ENCODE results near the gene ITGA3. TPM values are rescaled to one million over a fixed set of nuclear protein-coding genes. Genes with fewer than 3 reads are reported as not detected.

The ITGA3 gene
- total RNA-seq, 2 donors from 2014 or later = 26.5 to 35.9 TPM

DNA sequence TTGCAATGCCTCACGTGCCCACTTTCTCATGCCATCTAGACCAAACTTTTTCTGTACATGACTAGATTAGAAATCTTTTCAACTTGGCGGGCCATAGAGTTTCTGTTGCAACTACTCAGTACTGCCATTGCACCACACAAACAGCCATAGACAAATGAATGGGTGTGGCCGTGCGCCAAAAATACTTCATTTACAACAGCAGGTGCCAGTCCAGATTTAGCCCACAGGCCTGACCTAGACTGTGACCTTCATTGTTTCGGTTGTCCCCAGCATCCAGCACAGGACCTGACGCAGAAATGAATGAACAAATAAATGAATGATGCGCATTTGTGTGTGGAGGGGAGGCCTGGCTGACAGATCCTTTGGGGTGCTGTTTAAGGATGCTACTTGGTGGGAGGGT lies 24.9 kb downstream of the ITGA3 start:
- intact Hi-C loops (cut with DNase I) = no loop called here
- ATAC-seq = peak; percentile 39 to 57
- no peak for DNase-seq

DNA sequence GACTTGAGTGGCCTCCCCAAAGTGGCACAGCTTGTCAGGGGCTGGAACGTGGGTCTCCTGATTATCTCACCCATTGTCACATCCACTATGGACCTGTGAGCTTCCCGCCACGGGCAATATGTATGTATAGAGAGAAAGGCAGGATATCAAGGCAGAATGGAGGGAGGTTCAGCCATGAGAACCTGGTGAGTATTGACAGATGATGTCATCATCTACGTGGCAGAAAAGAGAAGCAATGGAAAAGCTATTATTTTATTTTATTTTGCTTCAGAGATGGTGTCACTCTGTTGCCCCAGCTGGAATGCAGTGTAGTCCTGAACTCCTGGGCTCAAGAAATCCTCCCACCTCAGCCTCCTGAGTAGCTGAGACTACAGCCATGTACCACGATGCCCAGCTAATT lies 25.8 kb downstream of the ITGA3 start:
- no peak for DNase-seq
- intact Hi-C loops (cut with DNase I) = no loop called here
- ATAC-seq = no peak

DNA sequence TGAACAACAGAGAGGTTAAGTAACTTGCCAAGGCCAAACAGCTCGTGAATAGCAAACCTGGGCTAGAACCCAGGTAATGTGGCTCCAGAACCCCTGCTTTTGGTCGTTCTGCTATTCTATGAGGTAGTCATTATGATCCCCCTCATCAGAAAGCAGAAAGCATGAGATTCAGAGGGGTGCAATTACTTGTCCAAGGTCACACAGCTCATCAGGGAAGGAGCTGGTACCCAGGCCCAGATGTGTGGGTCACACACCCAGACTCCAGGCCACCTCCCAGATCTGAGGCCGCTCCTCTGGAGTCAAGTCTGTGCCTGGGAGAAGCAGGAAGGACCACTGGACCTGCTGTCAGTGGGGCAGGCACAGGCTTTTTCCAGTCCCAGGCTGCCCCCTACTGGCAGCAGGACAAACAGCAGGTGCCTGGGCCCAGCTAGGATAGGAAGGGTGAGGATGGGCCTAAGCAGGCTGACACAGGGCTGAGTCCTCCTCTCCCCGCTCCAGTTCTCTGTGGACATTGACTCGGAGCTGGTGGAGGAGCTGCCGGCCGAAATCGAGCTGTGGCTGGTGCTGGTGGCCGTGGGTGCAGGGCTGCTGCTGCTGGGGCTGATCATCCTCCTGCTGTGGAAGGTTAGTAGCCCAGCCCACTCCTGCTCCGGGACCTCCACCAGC lies 31.5 kb downstream of the ITGA3 start:
- ATAC-seq (peak; percentile 87 to 90), DNase-seq (peak; percentile 79)
- intact Hi-C loops (cut with DNase I) = loop anchor here in 1 of 2 donors (1.0 kb wide), 1 partner anchor 61 kb away; no protein-coding TSS in a partner anchor

DNA sequence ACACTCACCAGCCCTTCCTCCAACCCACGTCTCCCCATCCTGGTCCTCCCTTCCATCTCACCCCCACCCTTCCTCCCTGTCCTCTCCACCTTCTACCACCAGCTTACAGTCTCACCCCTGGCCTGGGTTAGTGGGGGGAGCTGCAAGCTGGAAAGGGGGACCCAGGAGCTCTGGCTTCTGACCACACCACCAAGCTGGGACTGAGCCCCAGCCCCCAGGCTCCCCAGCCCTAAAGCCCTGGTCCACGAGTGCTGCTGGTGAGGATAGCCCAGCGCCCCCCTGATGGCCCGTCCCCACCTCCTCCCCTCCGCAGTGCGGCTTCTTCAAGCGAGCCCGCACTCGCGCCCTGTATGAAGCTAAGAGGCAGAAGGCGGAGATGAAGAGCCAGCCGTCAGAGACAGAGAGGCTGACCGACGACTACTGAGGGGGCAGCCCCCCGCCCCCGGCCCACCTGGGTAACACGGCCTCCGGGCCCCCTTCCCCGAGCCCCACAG lies 32.0 kb downstream of the ITGA3 start:
- DNase-seq (no peak), ATAC-seq (peak; percentile 9 to 10)
- intact Hi-C loops (cut with DNase I) = loop anchor here in 1 of 2 donors (1.0 kb wide), 1 partner anchor 62 kb away; no protein-coding TSS in a partner anchor

DNA sequence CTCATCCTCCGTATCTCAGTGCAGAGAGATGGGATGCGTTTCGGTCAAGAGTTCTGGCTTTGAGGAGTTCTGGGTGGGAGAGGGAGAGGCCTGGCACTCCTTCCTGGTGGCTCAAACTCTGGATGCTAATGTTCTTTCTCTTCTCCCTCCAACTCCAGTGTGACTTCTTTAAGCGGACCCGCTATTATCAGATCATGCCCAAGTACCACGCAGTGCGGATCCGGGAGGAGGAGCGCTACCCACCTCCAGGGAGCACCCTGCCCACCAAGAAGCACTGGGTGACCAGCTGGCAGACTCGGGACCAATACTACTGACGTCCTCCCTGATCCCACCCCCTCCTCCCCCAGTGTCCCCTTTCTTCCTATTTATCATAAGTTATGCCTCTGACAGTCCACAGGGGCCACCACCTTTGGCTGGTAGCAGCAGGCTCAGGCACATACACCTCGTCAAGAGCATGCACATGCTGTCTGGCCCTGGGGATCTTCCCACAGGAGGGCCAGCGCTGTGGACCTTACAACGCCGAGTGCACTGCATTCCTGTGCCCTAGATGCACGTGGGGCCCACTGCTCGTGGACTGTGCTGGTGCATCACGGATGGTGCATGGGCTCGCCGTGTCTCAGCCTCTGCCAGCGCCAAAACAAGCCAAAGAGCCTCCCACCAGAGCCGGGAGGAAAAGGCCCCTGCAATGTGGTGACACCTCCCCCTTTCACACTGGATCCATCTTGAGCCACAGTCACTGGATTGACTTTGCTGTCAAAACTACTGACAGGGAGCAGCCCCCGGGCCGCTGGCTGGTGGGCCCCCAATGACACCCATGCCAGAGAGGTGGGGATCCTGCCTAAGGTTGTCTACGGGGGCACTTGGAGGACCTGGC lies 33.3 kb downstream of the ITGA3 start:
- no peak for ATAC-seq
- no peak for DNase-seq
- intact Hi-C loops (cut with DNase I) = no loop called here

DNA sequence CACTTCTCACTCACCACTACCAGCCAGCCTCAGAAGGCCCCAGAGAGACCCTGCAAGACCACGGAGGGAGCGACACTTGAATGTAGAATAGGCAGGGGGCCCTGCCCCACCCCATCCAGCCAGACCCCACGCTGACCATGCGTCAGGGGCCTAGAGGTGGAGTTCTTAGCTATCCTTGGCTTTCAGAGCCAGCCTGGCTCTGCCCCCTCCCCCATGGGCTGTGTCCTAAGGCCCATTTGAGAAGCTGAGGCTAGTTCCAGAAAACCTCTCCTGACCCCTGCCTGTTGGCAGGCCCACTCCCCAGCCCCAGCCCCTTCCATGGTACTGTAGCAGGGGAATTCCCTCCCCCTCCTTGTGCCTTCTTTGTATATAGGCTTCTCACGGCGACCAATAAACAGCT lies 34.2 kb downstream of the ITGA3 start:
- DNase-seq = no peak
- no peak for ATAC-seq
- intact Hi-C loops (cut with DNase I) = loop anchor here (2.0 to 5.0 kb wide), 3 partner anchors 33 to 207 kb away; partner anchors contain the start of gene ITGA3 (in 1 of the 2)

DNA sequence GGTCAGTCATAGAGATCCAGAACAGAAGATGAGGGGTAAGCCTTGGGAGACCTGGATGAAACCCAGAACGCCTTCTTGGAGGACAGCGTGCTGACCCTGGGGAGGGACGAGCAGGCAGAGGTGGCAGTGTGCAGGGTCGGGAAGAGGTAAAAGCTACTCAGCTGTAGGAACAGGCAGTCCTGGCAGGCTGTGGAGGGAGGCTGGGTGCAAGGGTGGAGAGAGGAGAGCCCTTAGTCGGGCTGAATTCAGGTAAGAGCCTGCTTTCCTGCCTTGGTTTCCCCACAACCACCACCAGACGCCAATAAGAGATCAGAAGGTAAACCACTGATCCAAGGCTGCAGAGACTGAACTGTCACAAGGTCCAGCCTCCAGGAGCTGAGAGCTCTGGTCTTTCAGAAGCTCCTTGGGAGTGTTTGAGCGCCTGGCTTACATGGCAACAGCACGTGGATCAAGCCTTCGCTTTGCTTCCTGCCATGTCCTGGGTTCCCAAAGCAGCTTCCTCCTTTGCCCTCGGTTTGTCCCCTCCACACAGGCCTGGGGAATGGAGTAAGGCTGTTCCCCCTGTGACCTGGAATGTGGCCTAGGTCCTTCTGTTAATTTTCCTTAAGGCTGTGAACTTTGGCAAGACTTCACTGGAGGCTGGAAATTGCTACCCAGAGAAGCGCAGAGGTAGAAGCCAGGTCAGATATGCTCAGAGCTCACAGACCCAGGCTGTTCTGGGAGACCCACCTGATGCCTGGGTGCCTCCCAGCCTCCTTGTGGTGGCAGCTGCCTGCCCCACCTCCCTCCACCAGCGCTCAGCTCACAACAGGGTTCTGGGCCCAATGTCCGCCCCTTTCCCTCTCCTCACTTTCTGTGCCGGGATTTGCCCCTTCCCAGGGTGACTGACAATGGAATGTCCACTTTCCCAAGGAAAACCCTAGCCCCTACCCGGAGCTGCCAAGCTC lies 35.3 kb downstream of the ITGA3 start:
- intact Hi-C loops (cut with DNase I) = loop anchor here (2.0 to 5.0 kb wide), 3 partner anchors 34 to 206 kb away; partner anchors contain the start of gene ITGA3 (in 1 of the 2)
- ATAC-seq (no peak), DNase-seq (no peak)

DNA sequence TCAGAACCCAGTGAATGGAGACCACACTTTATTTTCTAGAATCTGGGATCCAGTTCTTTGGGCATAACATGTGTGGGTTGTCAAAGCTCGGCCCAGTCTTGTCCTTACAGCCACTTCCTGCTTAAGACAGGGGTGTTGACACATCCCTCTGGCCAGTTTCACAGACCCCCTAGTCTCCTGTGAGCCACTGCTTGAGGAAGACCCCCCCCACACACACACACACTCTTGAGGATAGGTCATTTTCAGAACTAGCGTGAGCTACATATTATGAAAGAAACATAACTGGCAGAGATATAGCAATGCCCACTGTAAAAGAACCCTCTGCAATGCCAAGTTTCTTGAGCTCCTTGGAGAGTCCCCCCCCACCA lies 36.0 kb downstream of the ITGA3 start:
- DNase-seq = no peak
- intact Hi-C loops (cut with DNase I) = loop anchor here (2.0 to 5.0 kb wide), 3 partner anchors 35 to 205 kb away; partner anchors contain the start of gene ITGA3 (in 1 of the 2)

DNA sequence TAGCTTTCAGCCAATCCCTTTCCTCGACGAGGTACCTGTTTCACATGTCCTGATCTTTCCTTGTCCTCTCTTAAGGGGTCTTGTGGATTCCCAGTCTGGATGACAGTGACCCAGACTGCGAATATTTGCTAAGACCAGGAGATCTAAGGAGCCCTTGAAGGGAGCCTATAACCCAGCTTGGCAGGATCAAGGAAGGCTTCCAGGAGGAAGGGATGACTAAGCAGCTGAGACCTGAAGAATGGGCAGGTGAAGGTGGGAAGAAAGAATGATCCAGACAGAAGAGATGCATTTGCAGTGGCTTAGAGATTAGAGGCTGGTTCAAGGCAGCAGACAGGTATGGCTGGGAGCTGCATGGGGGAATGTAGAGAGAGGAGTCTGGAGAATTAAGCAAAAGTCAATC lies 37.3 kb downstream of the ITGA3 start:
- intact Hi-C loops (cut with DNase I) = loop anchor here (5.0 kb wide), 2 partner anchors 36 to 204 kb away; partner anchors contain the start of gene ITGA3 (in 1 of the 2)
- DNase-seq (no peak), ATAC-seq (no peak)

More for the DNA sequence above, 36.0 kb downstream of the ITGA3 start:
- ATAC-seq = no peak

DNA sequence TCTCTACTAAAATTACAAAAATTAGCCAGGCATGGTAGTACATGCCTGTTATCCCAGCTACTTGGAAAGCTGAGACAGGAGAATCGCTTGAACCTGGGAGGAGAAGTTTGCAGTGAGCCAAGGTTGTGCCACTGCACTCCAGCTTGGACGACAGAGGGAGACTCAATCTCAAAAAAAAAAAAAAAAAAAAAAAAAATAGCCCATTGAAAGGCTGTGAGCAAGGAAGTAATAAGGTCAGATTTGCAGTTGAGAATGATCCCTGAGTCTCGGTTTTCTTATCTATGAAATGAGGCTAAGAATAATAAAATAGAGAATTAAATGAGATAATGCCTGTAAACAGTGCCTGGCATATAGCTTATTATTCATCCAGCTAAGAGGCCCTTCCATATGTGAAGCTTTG lies 37.9 kb downstream of the ITGA3 start:
- intact Hi-C loops (cut with DNase I) = loop anchor here (5.0 kb wide), 2 partner anchors 37 to 203 kb away; partner anchors contain the start of gene ITGA3 (in 1 of the 2)

DNA sequence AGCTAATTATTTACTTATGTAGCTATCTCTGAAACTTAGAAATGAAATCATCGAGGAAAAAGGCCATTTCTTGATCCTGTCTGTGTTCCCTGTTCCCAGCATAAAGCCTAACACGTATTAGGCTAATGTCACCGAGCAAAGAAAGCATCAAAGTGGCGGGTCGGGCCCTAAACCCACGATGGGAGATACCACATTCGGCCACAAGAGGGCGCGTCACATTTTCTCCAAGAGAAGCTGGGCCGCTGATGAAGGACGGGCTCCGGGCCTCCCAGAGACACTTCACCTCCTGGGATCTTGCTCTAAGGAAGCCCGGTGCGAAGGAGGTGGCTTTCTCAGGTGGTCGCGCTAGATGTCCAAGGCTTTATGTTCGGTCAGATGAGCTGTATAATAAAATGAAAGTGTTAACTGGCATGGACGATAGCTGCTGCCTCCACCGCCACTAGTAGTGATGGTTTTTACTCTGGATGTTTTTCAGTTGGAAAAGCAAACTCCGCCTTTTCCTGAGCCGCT lies 38.4 kb downstream of the ITGA3 start:
- ATAC-seq (peak; percentile 77 to 80), DNase-seq (peak; percentile 91)
- intact Hi-C loops (cut with DNase I) = loop anchor here (5.0 kb wide), 2 partner anchors 37 to 203 kb away; partner anchors contain the start of gene ITGA3 (in 1 of the 2)

More for the DNA sequence above, 37.9 kb downstream of the ITGA3 start:
- DNase-seq (no peak), ATAC-seq (no peak)

DNA sequence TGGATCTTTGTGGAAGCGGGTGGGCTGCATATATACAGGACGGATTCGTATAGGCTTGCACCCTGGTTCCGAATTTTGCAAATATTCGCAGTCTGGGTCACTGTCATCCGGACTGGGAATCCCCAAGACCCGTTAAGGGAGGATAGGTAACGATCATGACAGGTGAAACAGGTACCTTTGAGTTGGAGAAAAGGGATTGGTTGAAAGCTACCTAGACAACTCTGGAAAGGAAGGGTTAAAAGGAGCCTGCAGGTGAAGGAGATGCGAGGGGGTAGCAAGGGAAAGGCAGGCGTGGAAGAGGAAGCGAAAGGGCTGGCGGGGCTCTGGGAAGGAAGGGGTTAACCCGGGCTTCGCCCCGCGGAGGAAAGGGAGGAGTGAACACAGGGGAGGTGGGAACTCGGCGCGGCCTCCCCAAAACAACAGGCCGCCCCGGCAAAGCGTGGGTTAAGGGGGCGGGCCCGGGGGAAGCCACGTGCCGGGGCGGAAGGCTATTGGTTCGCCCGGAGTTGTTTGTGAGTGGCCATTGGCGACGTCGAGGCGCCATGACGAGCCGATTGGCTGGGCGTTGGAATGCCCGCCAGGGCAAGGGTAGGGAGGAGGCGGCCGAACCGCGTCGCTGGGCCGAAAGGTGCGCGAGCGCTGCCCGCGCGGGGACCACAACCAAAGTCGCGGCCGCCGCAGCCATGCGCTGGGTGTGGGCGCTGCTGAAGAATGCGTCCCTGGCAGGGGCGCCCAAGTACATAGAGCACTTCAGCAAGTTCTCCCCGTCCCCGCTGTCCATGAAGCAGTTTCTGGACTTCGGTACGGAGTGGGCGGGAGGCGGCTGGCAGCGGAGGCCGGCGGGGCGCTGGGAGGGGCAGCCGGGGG lies 39.1 kb downstream of the ITGA3 start, which contains the start of gene PDK2:
Gene PDK2, plus strand, starts transcription at position 599 of the 867 bp plus-strand sequence. Its CDS starts 85 bp downstream, at position 684.
- intact Hi-C loops (cut with DNase I) = loop anchor here (5.0 kb wide), 2 partner anchors 38 to 202 kb away; partner anchors contain the start of gene ITGA3 (in 1 of the 2)
- DNase-seq (peak; percentile 97), ATAC-seq (peak; percentile 93 to 95)

DNA sequence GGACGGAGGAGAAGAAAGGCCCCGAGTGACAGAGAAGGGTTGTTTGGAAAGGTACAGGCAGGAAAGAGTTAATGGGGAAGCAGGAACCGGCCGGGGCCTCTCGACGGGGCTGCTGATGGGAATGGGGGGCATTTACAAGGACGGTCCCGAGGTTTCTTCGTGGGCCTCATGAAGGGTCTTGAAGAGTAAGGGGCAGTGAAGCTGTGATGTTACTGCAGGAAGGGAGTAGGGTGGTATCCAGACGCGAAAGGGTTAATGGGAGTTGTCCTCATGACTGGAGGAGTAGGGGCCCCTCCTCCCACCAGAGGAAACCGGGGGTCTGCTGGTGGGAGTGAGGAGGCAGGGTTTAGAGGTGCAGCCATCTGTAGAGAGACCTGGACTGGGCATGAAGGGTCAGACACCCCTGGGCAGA lies 39.7 kb downstream of the ITGA3 start:
- DNase-seq (no peak), ATAC-seq (peak in 1 of 2 donors; percentile 0)
- intact Hi-C loops (cut with DNase I) = no loop called here

DNA sequence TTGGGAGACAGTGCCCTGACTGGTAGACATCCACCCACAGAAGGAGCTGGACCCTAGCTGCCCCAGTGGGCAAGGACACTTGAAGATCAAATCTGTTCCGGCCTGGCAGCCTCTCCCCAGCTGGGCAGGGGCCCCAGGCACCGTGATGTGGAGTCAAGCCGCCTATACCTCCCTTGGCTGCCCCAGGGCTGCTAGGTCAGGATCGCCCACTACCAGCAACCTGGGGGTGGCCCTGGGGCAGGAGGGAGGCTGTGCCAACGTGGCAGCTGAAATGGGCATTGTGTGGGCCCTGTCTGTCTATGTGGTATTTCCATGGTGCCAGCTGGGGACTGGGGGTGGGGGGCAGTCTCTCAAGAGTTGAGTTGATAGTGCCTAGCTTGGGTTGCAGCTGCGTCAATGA lies 40.2 kb downstream of the ITGA3 start:
- DNase-seq (no peak), ATAC-seq (no peak)
- intact Hi-C loops (cut with DNase I) = no loop called here

DNA sequence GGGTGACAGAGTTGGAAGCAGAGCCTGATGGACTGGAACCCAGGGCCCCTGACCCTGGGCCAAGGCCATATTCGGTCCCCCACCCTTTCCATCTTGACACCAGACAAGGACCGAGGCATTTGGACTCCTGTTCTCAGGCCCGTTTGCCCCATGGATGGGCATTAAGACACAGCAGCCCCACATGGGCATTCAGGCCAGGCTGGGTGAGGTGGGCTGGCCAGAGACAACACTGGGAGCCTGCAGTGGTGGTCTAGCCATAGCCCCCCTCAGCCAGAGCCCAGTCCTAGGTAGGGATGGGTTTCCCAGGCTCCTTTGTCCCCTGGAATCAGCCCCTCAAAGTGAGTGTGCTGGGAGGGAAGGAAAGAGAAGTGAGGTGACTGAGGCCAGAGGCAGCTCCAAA lies 40.8 kb downstream of the ITGA3 start:
- no peak for ATAC-seq
- DNase-seq = no peak
- intact Hi-C loops (cut with DNase I) = no loop called here

DNA sequence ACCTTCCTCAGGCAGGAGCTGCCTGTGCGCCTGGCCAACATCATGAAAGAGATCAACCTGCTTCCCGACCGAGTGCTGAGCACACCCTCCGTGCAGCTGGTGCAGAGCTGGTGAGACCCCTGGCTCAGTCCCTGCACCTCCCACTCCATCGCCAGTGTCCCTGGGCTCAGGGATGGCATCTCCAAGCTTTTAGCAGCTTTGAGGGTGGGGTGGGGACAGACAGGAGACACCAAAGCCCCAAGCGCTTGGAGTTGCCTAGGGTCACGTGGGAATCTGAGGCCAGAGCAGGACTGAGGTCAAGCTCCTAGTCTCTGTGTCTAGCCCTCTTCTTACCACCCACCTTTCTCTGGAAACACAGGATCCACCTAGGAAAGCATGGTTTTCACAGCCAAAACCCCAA lies 41.5 kb downstream of the ITGA3 start:
- DNase-seq = no peak
- ATAC-seq = no peak
- intact Hi-C loops (cut with DNase I) = no loop called here

DNA sequence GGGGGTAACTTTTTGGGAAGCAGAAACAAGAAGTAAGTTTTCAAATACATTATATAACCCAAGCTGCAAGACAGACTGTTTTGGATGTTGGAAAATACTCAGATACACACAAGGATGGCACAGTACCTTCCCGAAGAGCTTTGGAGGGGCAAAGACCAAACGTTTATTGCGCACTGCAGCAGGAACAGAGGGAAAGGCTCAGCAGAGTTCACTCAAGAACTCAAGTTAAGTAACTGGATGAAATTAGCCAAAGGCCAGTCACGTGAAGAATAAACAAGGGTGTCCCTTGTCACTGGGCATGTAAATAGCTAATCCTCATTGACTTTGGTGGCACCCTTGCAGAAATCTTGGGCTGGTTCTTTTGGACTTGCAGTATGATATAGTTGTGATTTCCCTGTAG lies 42.0 kb downstream of the ITGA3 start:
- DNase-seq = no peak
- intact Hi-C loops (cut with DNase I) = no loop called here
- ATAC-seq = no peak

Measured in left cardiac atrium (tissue), 4 donors.